Endometrial microvascular endothelial cells (primary cell): ENCODE measurements around the gene ZNF14. TPM values are rescaled to one million over a fixed set of nuclear protein-coding genes. Genes with fewer than 3 reads are reported as not detected.

Experiments
- in situ Hi-C: cut with HindIII; loops from 2 replicates; pipeline ENCODE4 v1.10.0; 2017; ENCODE audit warnings: low sequenced_read_pairs, low pct_unique_long_range_greater_than_20kb; ENCODE audit errors: inconsistent ontology term
- total RNA-seq: library from RNA; depleted of rRNA; stranded (reverse); fragments of >200 nt; gene quantifications from one replicate; pipeline ENCODE4 v1.2.3, GENCODE V29; 2015; ENCODE audit errors: inconsistent ontology term

ZNF14 gene
- total RNA-seq, 1 donor from 2014 or later = 1.8 TPM

- in situ Hi-C loops = no loop called here
Measured at GRCh38 chr19:19661675-19662251, 71.1 kb downstream of the ZNF14 start.

DNA sequence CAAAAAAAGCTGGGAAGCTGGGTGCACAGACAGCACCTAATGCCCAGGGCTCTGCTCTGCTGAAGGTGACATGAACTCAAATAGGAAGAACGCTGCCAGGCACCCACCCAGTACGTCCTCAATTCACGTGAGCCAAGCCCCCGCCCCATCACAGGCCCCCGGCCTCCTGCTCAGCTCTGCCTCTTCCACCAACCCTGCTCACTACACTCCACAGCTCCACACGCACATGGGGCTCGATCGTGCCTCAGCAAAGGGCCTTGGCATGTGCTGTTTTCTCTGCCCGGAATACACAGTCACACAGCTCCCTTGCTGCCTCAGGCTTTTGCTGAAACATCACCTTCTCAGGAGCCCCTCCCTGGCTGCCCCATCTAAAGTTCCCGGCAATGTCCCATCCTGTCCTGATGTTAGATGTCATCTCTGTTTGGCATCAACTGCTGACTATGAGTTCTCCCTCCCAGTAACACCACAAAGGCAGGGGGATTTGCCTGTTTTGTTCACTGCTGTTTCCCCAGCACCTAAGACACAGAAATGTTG lies 71.7 kb downstream of the ZNF14 start:
- in situ Hi-C loops = no loop called here

Other genes with a start within 250 kb of the ZNF14 start
- 0.09 TPM for gene TSSK6, start 217.6 kb downstream of the ZNF14 start, total RNA-seq
- 2.9 TPM for gene NDUFA13, start 216.9 kb downstream of the ZNF14 start, total RNA-seq
- not detected for gene YJEFN3, start 204.2 kb downstream of the ZNF14 start, total RNA-seq
- not detected for gene CILP2, start 194.8 kb downstream of the ZNF14 start, total RNA-seq
- gene PBX4, start 114.4 kb downstream of the ZNF14 start, total RNA-seq = not detected
- gene LPAR2, start 104.9 kb downstream of the ZNF14 start, total RNA-seq = 0.56 TPM
- gene GMIP, start 89.5 kb downstream of the ZNF14 start, total RNA-seq = 29.0 TPM
- gene ATP13A1, start 69.4 kb downstream of the ZNF14 start, total RNA-seq = 46.7 TPM
- gene ZNF101, start 64.3 kb downstream of the ZNF14 start, total RNA-seq = 3.7 TPM
- 3.8 TPM for gene ZNF506, start 88.6 kb upstream of the ZNF14 start, total RNA-seq
- gene ZNF253, start 132.8 kb upstream of the ZNF14 start, total RNA-seq = 8.4 TPM
- gene ZNF93, start 167.8 kb upstream of the ZNF14 start, total RNA-seq = 18.2 TPM